Subcutaneous abdominal adipose tissue (tissue), 5 donors: Measurements from ENCODE around the gene ITIH3.

ENCODE experiments used
- H3K27ac ChIP-seq: one replicate; pipeline ENCODE4 v1.7.0; 2013; ENCODE audit warnings: low read depth, mild to moderate bottlenecking, inconsistent platforms, low read length, moderate library complexity
- H3K27me3 ChIP-seq, 5 donors: one replicate each; pipeline ENCODE4 v1.7.0; 2013; ENCODE audit warnings: low read length in 5 of 5, inconsistent platforms in 1 of 5; ENCODE audit not compliant: control insufficient read depth in 5 of 5, insufficient read depth in 4 of 5
- H3K36me3 ChIP-seq, 5 donors: one replicate each; pipeline ENCODE4 v1.7.0; 2013; ENCODE audit warnings: low read length in 5 of 5; ENCODE audit not compliant: control insufficient read depth in 5 of 5, insufficient read depth in 5 of 5
- H3K4me1 ChIP-seq, 5 donors: one replicate each; pipeline ENCODE4 v1.7.0; 2013; ENCODE audit warnings: low read length in 5 of 5, mild to moderate bottlenecking in 3 of 5, moderate library complexity in 1 of 5; ENCODE audit not compliant: control insufficient read depth in 5 of 5, insufficient read depth in 5 of 5
- H3K4me3 ChIP-seq, 5 donors: one replicate each; pipeline ENCODE4 v1.7.0; 2013; ENCODE audit warnings: low read length in 5 of 5, low read depth in 1 of 5
- H3K9ac ChIP-seq, 5 donors: one replicate each; pipeline ENCODE4 v1.7.0; 2013; ENCODE audit warnings: low read length in 5 of 5, mild to moderate bottlenecking in 4 of 5, moderate library complexity in 3 of 5
- H3K9me3 ChIP-seq, 5 donors: one replicate each; pipeline ENCODE4 v1.7.0; 2013; ENCODE audit warnings: low read length in 5 of 5; ENCODE audit not compliant: control insufficient read depth in 5 of 5
- donor health status: healthy.
- donor health status: healthy.
- donor health status: healthy.
- donor health status: healthy.
- donor health status: healthy.

Gene ITIH3

GRCh38 chr3:52834871-52835501, 40.4 kb downstream of the ITIH3 start, which contains the start of gene MUSTN1:
Gene MUSTN1, minus strand, starts transcription at chr3:52835019. Its CDS starts 71 bp downstream, at chr3:52834948.
- Histone ChIP-seq H3K36me3 (peaks cover 0 to 49% (median 24%) of the 10 kb centered on the region in 5 donors), H3K4me1 (peaks cover 8 to 33% (median 27%) of the 10 kb centered on the region in 5 donors), H3K4me3 (peak within 1 kb of the TSS in 4 of 5 donors; percentile 16 to 36 (median 18)), H3K9me3 (no peaks in the 10 kb centered on the region), H3K27me3 (no peaks in the 10 kb centered on the region), H3K27ac (no peak within 1 kb of the TSS), H3K9ac (peak within 1 kb of the TSS in 2 of 5 donors; percentile 3 to 23)

GRCh38 chr3:52835766-52836470, 41.3 kb downstream of the ITIH3 start:
- H3K4me1 ChIP-seq: peaks cover 8 to 31% (median 26%) of the 10 kb centered on the region in 5 donors

GRCh38 chr3:52836471-52836845, 41.9 kb downstream of the ITIH3 start:
- Histone ChIP-seq H3K27me3 (no peaks in the 10 kb centered on the region), H3K4me3 (no peak overlapping the region), H3K4me1 (peaks cover 7 to 25% (median 23%) of the 10 kb centered on the region in 5 donors), H3K9me3 (no peaks in the 10 kb centered on the region), H3K36me3 (peaks cover 0 to 63% (median 37%) of the 10 kb centered on the region in 5 donors), H3K27ac (no peak overlapping the region), H3K9ac (no peak overlapping the region)

More at GRCh38 chr3:52835766-52836470, 41.3 kb downstream of the ITIH3 start:
- Histone ChIP-seq H3K4me3 (peak overlapping the region in 2 of 5 donors; percentile 16 to 17), H3K36me3 (peaks cover 0 to 58% (median 31%) of the 10 kb centered on the region in 5 donors), H3K27ac (no peak overlapping the region), H3K27me3 (no peaks in the 10 kb centered on the region), H3K9ac (no peak overlapping the region), H3K9me3 (no peaks in the 10 kb centered on the region)

DNA sequence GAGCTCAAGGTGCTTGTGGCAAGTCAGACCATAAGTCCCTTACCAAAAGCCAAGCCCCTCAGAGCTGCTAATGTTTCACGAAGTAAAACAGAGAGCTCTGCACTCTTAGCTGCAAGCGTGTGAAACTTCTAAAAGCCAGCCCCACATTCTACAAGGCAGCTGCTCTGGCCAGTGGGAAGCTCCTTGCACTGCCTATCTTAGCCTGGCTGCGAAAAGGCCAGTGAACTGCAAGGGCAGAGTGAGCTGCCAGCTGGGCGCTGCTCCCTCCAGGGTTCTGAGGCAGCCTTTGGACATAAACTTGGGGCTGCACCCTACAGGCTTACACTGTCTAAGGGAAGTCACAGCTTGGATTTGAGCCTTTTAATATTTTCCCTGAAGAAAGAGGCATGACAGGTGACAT, 42.4 kb downstream of the ITIH3 start:
- Histone ChIP-seq H3K9me3 (no peaks in the 10 kb centered on the region), H3K27ac (no peak overlapping the region), H3K27me3 (no peaks in the 10 kb centered on the region), H3K9ac (no peak overlapping the region), H3K4me3 (no peak overlapping the region), H3K4me1 (peaks cover 2 to 20% (median 18%) of the 10 kb centered on the region in 5 donors), H3K36me3 (peaks cover 0 to 69% (median 42%) of the 10 kb centered on the region in 5 donors)

- Histone ChIP-seq H3K9ac (no peak overlapping the region), H3K4me1 (peaks cover 2 to 27% (median 13%) of the 10 kb centered on the region in 5 donors), H3K4me3 (no peak overlapping the region), H3K36me3 (peaks cover 0 to 80% (median 54%) of the 10 kb centered on the region in 5 donors), H3K27ac (no peak overlapping the region), H3K9me3 (no peaks in the 10 kb centered on the region), H3K27me3 (no peaks in the 10 kb centered on the region)
Measured at GRCh38 chr3:52838561-52839267, 44.1 kb downstream of the ITIH3 start.

- Histone ChIP-seq H3K27ac (no peak overlapping the region), H3K27me3 (no peaks in the 10 kb centered on the region), H3K4me3 (no peak overlapping the region), H3K9me3 (no peaks in the 10 kb centered on the region), H3K36me3 (peaks cover 0 to 84% (median 55%) of the 10 kb centered on the region in 5 donors), H3K4me1 (peaks cover 2 to 29% (median 13%) of the 10 kb centered on the region in 5 donors), H3K9ac (no peak overlapping the region)
Measured at GRCh38 chr3:52839268-52839575, 44.6 kb downstream of the ITIH3 start.

- H3K36me3 ChIP-seq: peaks cover 0 to 84% (median 55%) of the 10 kb centered on the region in 5 donors
- no peaks in the 10 kb centered on the region for H3K9me3 ChIP-seq
- H3K9ac ChIP-seq: no peak overlapping the region
- no peaks in the 10 kb centered on the region for H3K27me3 ChIP-seq
- H3K27ac ChIP-seq: no peak overlapping the region
- no peak overlapping the region for H3K4me3 ChIP-seq
- H3K4me1 ChIP-seq: peaks cover 2 to 30% (median 12%) of the 10 kb centered on the region in 5 donors
Measured at GRCh38 chr3:52839892-52840545, 45.4 kb downstream of the ITIH3 start.

- Histone ChIP-seq H3K4me3 (no peak overlapping the region), H3K27me3 (no peaks in the 10 kb centered on the region), H3K9ac (no peak overlapping the region), H3K27ac (no peak overlapping the region), H3K36me3 (peaks cover 0 to 73% (median 49%) of the 10 kb centered on the region in 5 donors), H3K4me1 (peaks cover 2 to 22% (median 11%) of the 10 kb centered on the region in 5 donors), H3K9me3 (no peaks in the 10 kb centered on the region)
Measured at GRCh38 chr3:52841211-52841980, 46.8 kb downstream of the ITIH3 start.

GRCh38 chr3:52841981-52842340, 47.4 kb downstream of the ITIH3 start:
- peaks cover 0 to 68% (median 49%) of the 10 kb centered on the region in 5 donors for H3K36me3 ChIP-seq

More at GRCh38 chr3:52841981-52842340, 47.4 kb downstream of the ITIH3 start:
- Histone ChIP-seq H3K27me3 (no peaks in the 10 kb centered on the region), H3K9me3 (no peaks in the 10 kb centered on the region), H3K4me3 (no peak overlapping the region), H3K9ac (no peak overlapping the region), H3K4me1 (peaks cover 2 to 22% (median 11%) of the 10 kb centered on the region in 5 donors), H3K27ac (no peak overlapping the region)
